ENCODE measurements around the gene ARHGAP9. TPM values are rescaled to one million over a fixed set of nuclear protein-coding genes. Genes with fewer than 3 reads are reported as not detected.

The ARHGAP9 gene
- total and polyA plus RNA-seq, 2 of the 8 experiments (the other 6 are each of a cell fraction or from before 2014, with no cell fraction given), result 3.2 to 6.0 TPM

DNA sequence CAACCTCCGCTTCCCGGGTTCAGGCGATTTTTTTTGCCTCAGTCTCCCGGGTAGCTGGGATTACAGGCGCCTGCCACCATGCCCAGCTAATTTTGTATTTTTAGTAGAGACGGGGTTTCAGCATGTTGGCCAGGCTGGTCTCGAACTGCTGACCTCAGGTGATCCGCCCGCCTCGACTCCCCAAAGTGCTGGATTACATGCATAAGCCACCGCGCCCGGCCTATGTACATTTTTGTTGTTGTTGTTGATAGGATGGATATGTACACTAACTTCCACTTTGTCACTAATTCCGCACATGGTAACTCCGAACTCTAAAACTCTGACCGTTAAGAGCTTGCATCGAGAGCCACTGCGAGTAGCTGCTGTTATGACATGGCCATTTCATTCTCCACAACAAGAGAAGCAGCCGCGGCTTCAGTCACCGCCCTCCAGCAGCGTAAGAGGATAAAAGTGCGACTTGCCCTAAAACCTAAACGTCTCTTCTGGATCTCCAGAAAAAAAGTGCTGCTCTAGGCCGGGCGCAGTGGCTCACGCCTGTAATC, 7.5 kb upstream of the ARHGAP9 start:
- no peak for FAIRE-seq
- TF ChIP-seq NRF1 (IDR thresholded peaks at IDR 0.05; ENCODE audit: low read depth, low read length), result no peak
- no peak for TF ChIP-seq ASH2L (IDR thresholded peaks at IDR 0.05; ENCODE audit: low read length)
- TF ChIP-seq FOSL1 (IDR thresholded peaks at IDR 0.05; ENCODE audit: insufficient read depth, low read depth, low read length), result no peak
- TF ChIP-seq SIN3A (conservative IDR thresholded peaks at IDR 0.05 in 1 of 2, IDR thresholded peaks at IDR 0.05 in 1 of 2; ENCODE audit: low read depth in 1 of 2, low read length in 2 of 2), result no peak
- TF ChIP-seq TAF7 (optimal IDR thresholded peaks at IDR 0.05; ENCODE audit: borderline replicate concordance, low read depth, low read length), result no peak
- no peak for TF ChIP-seq PHF8 (conservative IDR thresholded peaks at IDR 0.05; ENCODE audit: low read depth, low read length)
- TF ChIP-seq, protein P1, sequence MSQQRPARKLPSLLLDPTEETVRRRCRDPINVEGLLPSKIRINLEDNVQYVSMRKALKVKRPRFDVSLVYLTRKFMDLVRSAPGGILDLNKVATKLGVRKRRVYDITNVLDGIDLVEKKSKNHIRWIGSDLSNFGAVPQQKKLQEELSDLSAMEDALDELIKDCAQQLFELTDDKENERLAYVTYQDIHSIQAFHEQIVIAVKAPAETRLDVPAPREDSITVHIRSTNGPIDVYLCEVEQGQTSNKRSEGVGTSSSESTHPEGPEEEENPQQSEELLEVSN (IDR thresholded peaks at IDR 0.05), result no peak
- TF ChIP-seq CHD1 (IDR thresholded peaks at IDR 0.05; ENCODE audit: low read depth, low read length), result no peak
- no peak for TF ChIP-seq SRF (IDR thresholded peaks at IDR 0.05; ENCODE audit: low read depth, low read length)
- no peak for TF ChIP-seq CREB1 (IDR thresholded peaks at IDR 0.05)
- no peak for TF ChIP-seq RBBP5 (IDR thresholded peaks at IDR 0.05; ENCODE audit: borderline replicate concordance, low read depth, low read length)
- TF ChIP-seq CHD2 (IDR thresholded peaks at IDR 0.05; ENCODE audit: low read length), result no peak

More for the DNA sequence above, 7.5 kb upstream of the ARHGAP9 start:
- 94% methylated on average over 27 of the region's 27 CpGs; no CpG with 5 or more reads in 1 of the 2 experiments for WGBS, 2 experiments (ENCODE audit: extremely low coverage in 1 of 2, insufficient coverage in 1 of 2, insufficient read length in 1 of 2, insufficient replicate concordance in 2 of 2, low coverage in 1 of 2, low lambda C conversion rate in 2 of 2, missing lambda C conversion rate in 1 of 2)
- peak overlapping the region; percentile 69 for H3K4ac ChIP-seq (replicated peaks; ENCODE audit: insufficient read length, low read depth, low read length)
- H3K56ac ChIP-seq (replicated peaks; ENCODE audit: insufficient read length, low read depth, low read length), result no peak overlapping the region
- H3K4me1 ChIP-seq (replicated peaks in 1 of 4; ENCODE audit: control insufficient read depth in 3 of 4, insufficient read depth in 4 of 4, low read length in 3 of 4), result peaks cover 0 to 7% (median 2%) of the 10 kb centered on the region in 4 experiments; a peak in 5 of 7 replicates
- peaks cover 0 to 3% of the 10 kb centered on the region in 2 experiments for H4K20me1 ChIP-seq (replicated peaks in 1 of 2; ENCODE audit: control insufficient read depth in 1 of 2, insufficient read depth in 2 of 2, low read length in 2 of 2)
- no peak overlapping the region for H2BK120ac ChIP-seq (replicated peaks; ENCODE audit: low read depth, low read length)
- H3K4me3 ChIP-seq (ENCODE audit: extremely low read depth in 1 of 4, insufficient read depth in 2 of 4, low read depth in 3 of 4, low read length in 4 of 4), result no peak overlapping the region
- peak overlapping the region; percentile 15 for H4K91ac ChIP-seq (replicated peaks; ENCODE audit: insufficient read length, low read length)
- H3K27me3 ChIP-seq (replicated peaks in 1 of 4; ENCODE audit: control insufficient read depth in 3 of 4, extremely low read depth in 1 of 4, insufficient read depth in 3 of 4, low read length in 3 of 4), result no peaks in the 10 kb centered on the region
- peaks cover 14 to 25% of the 10 kb centered on the region in 2 experiments for H3K79me2 ChIP-seq (ENCODE audit: control insufficient read depth in 1 of 2, insufficient read depth in 2 of 2, low read length in 2 of 2)
- no peak for DNase-seq (ENCODE audit: low read depth in 1 of 2, low spot score in 2 of 2)
- H3K14ac ChIP-seq (ENCODE audit: insufficient read length), result no peak overlapping the region
- H3K9ac ChIP-seq (replicated peaks in 1 of 4; ENCODE audit: extremely low read depth in 1 of 4, low read depth in 3 of 4, low read length in 3 of 4), result no peak overlapping the region
- no peak overlapping the region for H3K27ac ChIP-seq (ENCODE audit: low read depth, low read length)
- no peak overlapping the region; a peak in 1 of 4 replicates for H3K4me2 ChIP-seq (ENCODE audit: insufficient read depth in 1 of 2, low read depth in 2 of 2, low read length in 2 of 2)
- peaks cover 5% of the 10 kb centered on the region; the same call in 1 of the 2 replicates for H3K23me2 ChIP-seq (ENCODE audit: low read depth, low read length)
- no peak overlapping the region for H2AK5ac ChIP-seq (ENCODE audit: low read depth, low read length)
- no peak overlapping the region for H3K18ac ChIP-seq (ENCODE audit: extremely low read depth, low read length)
- no peaks in the 10 kb centered on the region for H3K9me3 ChIP-seq (ENCODE audit: insufficient read depth in 2 of 2, low read depth in 1 of 2, low read length in 1 of 2)
- ChIA-PET CTCF (ENCODE audit: partially characterized antibody) (interaction anchor here (0.8 to 25.1 kb wide), 8 partner anchors 8 to 96 kb away, joined by 3 to 441 read pairs (median 4); partner anchors contain the start of genes GLI1 and INHBE), POLR2A (ENCODE audit: partially characterized antibody) (interaction anchor here (0.6 to 1.2 kb wide), 4 partner anchors 54 to 269 kb away, joined by 3 read pairs; no protein-coding TSS in a partner anchor)
- H3K79me1 ChIP-seq (ENCODE audit: low read depth, low read length), result peaks cover 8% of the 10 kb centered on the region; the same call in 1 of the 2 replicates
- H2AFZ ChIP-seq (ENCODE audit: low read length), result no peak overlapping the region
- H2BK20ac ChIP-seq (ENCODE audit: low read length), result no peak overlapping the region
- H2BK5ac ChIP-seq (ENCODE audit: low read depth, low read length), result no peak overlapping the region
- H3K23ac ChIP-seq (ENCODE audit: insufficient read length), result no peak overlapping the region
- no peak overlapping the region for H4K5ac ChIP-seq (ENCODE audit: insufficient read length, low read depth, low read length)
- H2BK15ac ChIP-seq (ENCODE audit: low read length), result no peak overlapping the region
- peaks cover 16 to 33% (median 29%) of the 10 kb centered on the region in 4 experiments for H3K36me3 ChIP-seq (ENCODE audit: control insufficient read depth in 2 of 4, insufficient read depth in 4 of 4, low read length in 3 of 4)
- no peak overlapping the region; the same call in 1 of the 2 replicates for H2BK12ac ChIP-seq (ENCODE audit: low read depth, low read length)
- no peak overlapping the region; the same call in 1 of the 2 replicates for H4K8ac ChIP-seq (ENCODE audit: extremely low read depth, insufficient read depth, low read length)

Data from H1 (cell line).